ENCODE results near the gene RFPL2.
"Not testable (repeated sequence)": the region's sequence is repeated elsewhere in the genome, so short reads cannot be mapped to it uniquely, and the experiment has no call there.

The RFPL2 gene

DNA sequence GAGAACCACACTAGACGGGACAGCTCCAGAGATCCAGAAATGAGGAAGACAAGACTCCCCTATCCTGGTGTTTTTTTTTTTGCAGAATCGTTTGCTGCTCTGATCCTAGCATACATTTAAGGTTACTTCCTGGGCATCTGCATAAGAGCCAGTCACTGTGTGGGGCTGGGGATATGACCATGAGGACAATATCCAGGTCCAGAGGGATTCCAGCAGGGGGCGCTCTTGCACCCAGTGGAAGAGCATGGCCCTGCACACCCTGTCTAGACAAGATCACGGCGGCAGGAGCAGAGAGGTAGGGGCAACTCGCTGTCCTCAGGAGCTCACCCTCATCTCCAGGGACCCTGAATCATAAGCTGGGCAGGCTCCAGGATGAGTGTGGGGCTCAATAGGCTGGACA, 64.2 kb downstream of the RFPL2 start:
- not testable (repeated sequence) for H4K20me1 ChIP-seq (ENCODE audit: insufficient read depth, low read length); H3K9ac ChIP-seq (ENCODE audit: low read depth, low read length); H3K27ac ChIP-seq (ENCODE audit: low read length); H3K4me3 ChIP-seq (ENCODE audit: low read depth in 1 of 2, low read length in 2 of 2); H3K4me2 ChIP-seq (ENCODE audit: insufficient read depth, low read length); H3K79me2 ChIP-seq (ENCODE audit: insufficient read depth, low read length); H3K27me3 ChIP-seq (ENCODE audit: insufficient read depth, low read length, poor library complexity); H3K36me3 ChIP-seq (ENCODE audit: insufficient read depth, low read length); H3K9me3 ChIP-seq (ENCODE audit: insufficient read depth, low read length, severe bottlenecking); H2AFZ ChIP-seq (ENCODE audit: low read depth, low read length)
- peak; percentile 60 for ATAC-seq (ENCODE audit: insufficient read depth, low read depth)
- TF ChIP-seq, protein P1, sequence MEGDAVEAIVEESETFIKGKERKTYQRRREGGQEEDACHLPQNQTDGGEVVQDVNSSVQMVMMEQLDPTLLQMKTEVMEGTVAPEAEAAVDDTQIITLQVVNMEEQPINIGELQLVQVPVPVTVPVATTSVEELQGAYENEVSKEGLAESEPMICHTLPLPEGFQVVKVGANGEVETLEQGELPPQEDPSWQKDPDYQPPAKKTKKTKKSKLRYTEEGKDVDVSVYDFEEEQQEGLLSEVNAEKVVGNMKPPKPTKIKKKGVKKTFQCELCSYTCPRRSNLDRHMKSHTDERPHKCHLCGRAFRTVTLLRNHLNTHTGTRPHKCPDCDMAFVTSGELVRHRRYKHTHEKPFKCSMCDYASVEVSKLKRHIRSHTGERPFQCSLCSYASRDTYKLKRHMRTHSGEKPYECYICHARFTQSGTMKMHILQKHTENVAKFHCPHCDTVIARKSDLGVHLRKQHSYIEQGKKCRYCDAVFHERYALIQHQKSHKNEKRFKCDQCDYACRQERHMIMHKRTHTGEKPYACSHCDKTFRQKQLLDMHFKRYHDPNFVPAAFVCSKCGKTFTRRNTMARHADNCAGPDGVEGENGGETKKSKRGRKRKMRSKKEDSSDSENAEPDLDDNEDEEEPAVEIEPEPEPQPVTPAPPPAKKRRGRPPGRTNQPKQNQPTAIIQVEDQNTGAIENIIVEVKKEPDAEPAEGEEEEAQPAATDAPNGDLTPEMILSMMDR (IDR thresholded peaks at IDR 0.05; ENCODE audit: borderline replicate concordance, extremely low read depth, low read length, poor library complexity, severe bottlenecking) = peak; percentile 52
- peaks cover 16% of the 10 kb centered on the region for H3K4me1 ChIP-seq (ENCODE audit: insufficient read depth, low read length)
- peak; percentile 13 for DNase-seq

All from DND-41 (cell line).